HEK293 (cell line): Measurements from ENCODE around the gene PTPRG.

Experiments
- CTCF ChIA-PET: fragments of 350-600 bp; formaldehyde crosslinking; extraction: SDS; loops from one replicate; lab custom pipeline; 2021; ENCODE audit warnings: antibody characterized with exemption; lab: Yijun Ruan, JAX
- POLR2A ChIA-PET: fragments of 300-600 bp; formaldehyde crosslinking; extraction: SDS; loops from one replicate; lab custom pipeline; 2020; ENCODE audit warnings: antibody characterized with exemption, inconsistent platforms; lab: Yijun Ruan, JAX
- H3K27ac ChIP-seq: fragments of 200-500 bp; sonication (Bioruptor generic); 2 replicates; pipeline ENCODE4 v1.5.1; 2014; ENCODE audit warnings: low read depth, low read length, control low read depth, inconsistent platforms; ENCODE audit errors: extremely low read depth
- H3K36me3 ChIP-seq, 2 experiments: fragments of 200-500 bp in 1 of 2; sonication (Bioruptor generic) in 1 of 2; 1 replicate in 1 of 2; 2 replicates in 1 of 2; pipeline ENCODE4 v1.5.1; 2014 to 2017; ENCODE audit warnings: inconsistent platforms in 2 of 2, low read length in 2 of 2; ENCODE audit not compliant: control insufficient read depth in 2 of 2, insufficient read depth in 1 of 2
- H3K4me1 ChIP-seq: fragments of 200-500 bp; sonication (Bioruptor generic); 2 replicates; pipeline ENCODE4 v1.5.1; 2014; ENCODE audit warnings: mild to moderate bottlenecking, low read length, inconsistent platforms; ENCODE audit not compliant: control insufficient read depth, insufficient read depth
- H3K4me3 ChIP-seq: 2 replicates; pipeline ENCODE4 v1.5.1; 2011; ENCODE audit warnings: low read depth, mild to moderate bottlenecking, control low read depth, low read length, moderate library complexity
- H3K9me3 ChIP-seq: fragments of 200-500 bp; sonication (Bioruptor generic); 2 replicates; pipeline ENCODE4 v1.5.1; 2014; ENCODE audit warnings: low read depth, low read length, inconsistent platforms; ENCODE audit not compliant: control insufficient read depth, insufficient read depth
- CTCF ChIP-seq: fragments of 450-650 bp; formaldehyde crosslinking; IDR thresholded peaks from 2 replicates; pipeline ENCODE4 v1.5.1; 2016; ENCODE audit warnings: missing biosample characterization, missing genetic modification characterization
- GLIS1 ChIP-seq: fragments of 450-650 bp; formaldehyde crosslinking; IDR thresholded peaks from 2 replicates; pipeline ENCODE4 v1.5.1; 2016; ENCODE audit warnings: missing biosample characterization, missing genetic modification characterization
- HOXC10 ChIP-seq: sonication (generic); formaldehyde crosslinking; IDR thresholded peaks from 2 replicates; pipeline ENCODE4 v1.8.1; 2023; ENCODE audit warnings: mild to moderate bottlenecking, missing genetic modification reagents
- KLF16 ChIP-seq: fragments of 450-650 bp; formaldehyde crosslinking; IDR thresholded peaks from 2 replicates; pipeline ENCODE4 v1.5.1; 2017; ENCODE audit warnings: missing biosample characterization, missing genetic modification characterization
- OSR2 ChIP-seq: fragments of 450-650 bp; formaldehyde crosslinking; IDR thresholded peaks from 2 replicates; pipeline ENCODE4 v1.5.1; 2016; ENCODE audit warnings: missing biosample characterization, missing genetic modification characterization
- RBAK ChIP-seq: fragments of 450-650 bp; formaldehyde crosslinking; IDR thresholded peaks from 2 replicates; pipeline ENCODE4 v1.5.1; 2016; ENCODE audit warnings: missing biosample characterization, missing genetic modification characterization
- SCRT1 ChIP-seq: fragments of 450-650 bp; formaldehyde crosslinking; IDR thresholded peaks from 2 replicates; pipeline ENCODE4 v1.5.1; 2016; ENCODE audit warnings: missing biosample characterization, missing genetic modification characterization, borderline replicate concordance
- TCF7L2 ChIP-seq: IDR thresholded peaks from 2 replicates; pipeline ENCODE4 v1.6.1; 2011; ENCODE audit warnings: low read depth, mild to moderate bottlenecking, inconsistent platforms, low read length, moderate library complexity, borderline replicate concordance
- ZBTB48 ChIP-seq: fragments of 450-650 bp; formaldehyde crosslinking; IDR thresholded peaks from 2 replicates; pipeline ENCODE4 v1.5.1; 2016; ENCODE audit warnings: missing biosample characterization, missing genetic modification characterization
- ZBTB8A ChIP-seq: fragments of 450-650 bp; formaldehyde crosslinking; IDR thresholded peaks from 2 replicates; pipeline ENCODE4 v1.5.1; 2016; ENCODE audit warnings: missing biosample characterization, missing genetic modification characterization
- ZFHX2 ChIP-seq: fragments of 450-650 bp; formaldehyde crosslinking; conservative IDR thresholded peaks from 2 replicates; pipeline ENCODE4 v1.5.1; 2016; ENCODE audit warnings: missing biosample characterization, missing genetic modification characterization
- ZFP3 ChIP-seq: fragments of 450-650 bp; formaldehyde crosslinking; IDR thresholded peaks from 2 replicates; pipeline ENCODE4 v1.5.1; 2016; ENCODE audit warnings: low read depth, missing biosample characterization, missing genetic modification characterization
- ZIC2 ChIP-seq: fragments of 450-650 bp; formaldehyde crosslinking; IDR thresholded peaks from 2 replicates; pipeline ENCODE4 v1.5.1; 2016; ENCODE audit warnings: missing biosample characterization, missing genetic modification characterization
- ZNF10 ChIP-seq: fragments of 450-650 bp; formaldehyde crosslinking; IDR thresholded peaks from 2 replicates; pipeline ENCODE4 v1.5.1; 2017; ENCODE audit warnings: missing biosample characterization, missing genetic modification characterization
- ZNF132 ChIP-seq: fragments of 450-650 bp; formaldehyde crosslinking; IDR thresholded peaks from 2 replicates; pipeline ENCODE4 v1.5.1; 2017; ENCODE audit warnings: missing biosample characterization, missing genetic modification characterization, borderline replicate concordance
- ZNF335 ChIP-seq: fragments of 450-650 bp; formaldehyde crosslinking; conservative IDR thresholded peaks from 2 replicates; pipeline ENCODE4 v1.5.1; 2016; ENCODE audit warnings: missing biosample characterization, missing genetic modification characterization
- ZNF37A ChIP-seq: fragments of 450-650 bp; IDR thresholded peaks from 2 replicates; pipeline ENCODE4 v1.5.1; 2018; ENCODE audit warnings: missing biosample characterization, missing genetic modification characterization
- ZNF488 ChIP-seq: fragments of 450-650 bp; formaldehyde crosslinking; IDR thresholded peaks from 2 replicates; pipeline ENCODE4 v1.5.1; 2016; ENCODE audit warnings: missing biosample characterization, missing genetic modification characterization
- ZNF501 ChIP-seq: fragments of 450-650 bp; formaldehyde crosslinking; IDR thresholded peaks from 2 replicates; pipeline ENCODE4 v1.5.1; 2016; ENCODE audit warnings: missing biosample characterization, missing genetic modification characterization
- ZNF585B ChIP-seq: fragments of 450-650 bp; formaldehyde crosslinking; IDR thresholded peaks from 2 replicates; pipeline ENCODE4 v1.5.1; 2016; ENCODE audit warnings: missing biosample characterization, missing genetic modification characterization
- ZNF600 ChIP-seq: fragments of 450-650 bp; formaldehyde crosslinking; IDR thresholded peaks from 2 replicates; pipeline ENCODE4 v1.5.1; 2016; ENCODE audit warnings: missing biosample characterization, missing genetic modification characterization
- ZNF621 ChIP-seq: fragments of 450-650 bp; formaldehyde crosslinking; IDR thresholded peaks from 2 replicates; pipeline ENCODE4 v1.5.1; 2017; ENCODE audit warnings: missing biosample characterization, missing genetic modification characterization
- ZNF645 ChIP-seq: fragments of 450-650 bp; formaldehyde crosslinking; IDR thresholded peaks from 2 replicates; pipeline ENCODE4; 2016; ENCODE audit warnings: missing biosample characterization, missing genetic modification characterization
- ZNF768 ChIP-seq: fragments of 450-650 bp; formaldehyde crosslinking; IDR thresholded peaks from 2 replicates; pipeline ENCODE4 v1.5.1; 2018; ENCODE audit warnings: missing biosample characterization, mild to moderate bottlenecking, missing genetic modification characterization
- ZXDB ChIP-seq: fragments of 450-650 bp; formaldehyde crosslinking; IDR thresholded peaks from 2 replicates; pipeline ENCODE4 v1.5.1; 2016; ENCODE audit warnings: missing biosample characterization, missing genetic modification characterization
- TF ChIP-seq, protein P1 (sequence below): fragments of 450-650 bp; formaldehyde crosslinking; IDR thresholded peaks from 2 replicates; pipeline ENCODE4 v1.5.1; 2016; ENCODE audit warnings: missing biosample characterization, missing genetic modification characterization

The PTPRG gene

DNA sequence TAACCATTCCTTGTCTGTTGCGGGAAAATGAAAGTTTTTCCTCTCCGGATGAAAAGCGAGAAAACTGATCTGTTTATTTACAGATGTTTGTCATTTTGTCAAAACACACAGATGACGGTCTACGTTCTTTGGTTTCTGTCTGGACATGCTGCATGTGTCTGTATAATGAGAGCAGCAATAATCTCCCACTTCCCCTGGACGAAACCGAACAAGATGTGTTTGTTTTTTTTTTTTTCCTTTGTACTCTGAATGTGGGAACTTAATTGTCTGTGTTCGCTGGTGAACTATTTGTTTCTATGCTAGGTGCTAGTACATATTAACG, 33.6 kb downstream of the PTPRG start:
- H3K4me3 ChIP-seq, result no peak overlapping the region
- POLR2A ChIA-PET, result no interaction called here
- TF ChIP-seq ZNF645, result no peak
- TF ChIP-seq ZNF585B (tag by site-specific recombination), result no peak
- TF ChIP-seq RBAK (tag by site-specific recombination), result no peak
- TF ChIP-seq ZFHX2, result no peak
- TF ChIP-seq ZNF10 (tag by site-specific recombination), result no peak
- 0 out of 2 replicates have a peak, but pooled peaks have one; percentile 6 for TF ChIP-seq ZBTB8A (tag by site-specific recombination)
- TF ChIP-seq, all 188 proteins: peak for 1

GRCh38 chr3:61595288-61595687, 33.9 kb downstream of the PTPRG start:
- Histone ChIP-seq H3K9me3 (no peaks in the 10 kb centered on the region), H3K36me3 (no peaks in the 10 kb centered on the region), H3K27ac (no peak overlapping the region), H3K4me3 (no peak overlapping the region), H3K4me1 (peaks cover 4% of the 10 kb centered on the region; the same call in 1 of the 2 replicates)
- ChIA-PET CTCF (interaction anchor here (0.7 kb wide), 2 partner anchors 120 to 272 kb away, joined by 3 read pairs; no protein-coding TSS in a partner anchor), POLR2A (no interaction called here)
- TF ChIP-seq GLIS1 (tag by site-specific recombination) (no peak), KLF16 (tag by site-specific recombination) (no peak), OSR2 (no peak), ZNF37A (tag by site-specific recombination) (no peak), SCRT1 (tag by site-specific recombination) (no peak), ZNF501 (tag by site-specific recombination) (no peak)

More for the DNA sequence above, 33.6 kb downstream of the PTPRG start:
- Histone ChIP-seq H3K9me3 (no peaks in the 10 kb centered on the region), H3K27ac (no peak overlapping the region), H3K36me3 (no peaks in the 10 kb centered on the region), H3K4me1 (peaks cover 4% of the 10 kb centered on the region; the same call in 1 of the 2 replicates)
- CTCF ChIA-PET, result interaction anchor here (0.7 kb wide), 2 partner anchors 119 to 272 kb away, joined by 3 read pairs; no protein-coding TSS in a partner anchor

GRCh38 chr3:61595826-61596225, 34.5 kb downstream of the PTPRG start:
- Histone ChIP-seq H3K9me3 (no peaks in the 10 kb centered on the region), H3K27ac (no peak overlapping the region), H3K36me3 (no peaks in the 10 kb centered on the region), H3K4me3 (no peak overlapping the region), H3K4me1 (peaks cover 4% of the 10 kb centered on the region; the same call in 1 of the 2 replicates)
- CTCF ChIA-PET, result interaction anchor here (0.7 to 0.9 kb wide), 2 partner anchors 12 to 120 kb away, joined by 3 read pairs; no protein-coding TSS in a partner anchor
- POLR2A ChIA-PET, result no interaction called here
- TF ChIP-seq CTCF (tag by site-specific recombination) (no peak), ZNF335 (no peak), ZFP3 (no peak), ZNF621 (tag by site-specific recombination) (no peak), ZIC2 (tag by site-specific recombination) (no peak)

GRCh38 chr3:61597906-61598305, 36.5 kb downstream of the PTPRG start:
- Histone ChIP-seq H3K9me3 (no peaks in the 10 kb centered on the region), H3K36me3 (no peaks in the 10 kb centered on the region), H3K27ac (no peak overlapping the region), H3K4me1 (peaks cover 4% of the 10 kb centered on the region; the same call in 1 of the 2 replicates), H3K4me3 (no peak overlapping the region)
- ChIA-PET POLR2A (no interaction called here), CTCF (no interaction called here)
- TF ChIP-seq ZNF488 (tag by site-specific recombination) (no peak), HOXC10 (CRISPR knock-in tag) (no peak), ZNF768 (tag by site-specific recombination) (no peak), ZBTB48 (tag by site-specific recombination) (no peak), ZFHX2 (no peak), ZNF600 (tag by site-specific recombination) (no peak), ZNF132 (tag by site-specific recombination) (no peak), TCF7L2 (no peak), ZXDB (tag by site-specific recombination) (no peak)
- TF ChIP-seq, protein P1, sequence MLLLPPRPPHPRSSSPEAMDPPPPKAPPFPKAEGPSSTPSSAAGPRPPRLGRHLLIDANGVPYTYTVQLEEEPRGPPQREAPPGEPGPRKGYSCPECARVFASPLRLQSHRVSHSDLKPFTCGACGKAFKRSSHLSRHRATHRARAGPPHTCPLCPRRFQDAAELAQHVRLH (tag by site-specific recombination), result no peak
